HG03460 (cell line): ENCODE results near the gene H2BK1.

Experiments used
- ATAC-seq: cut with Tn5 transposase; IDR thresholded peaks from one replicate; pipeline ENCODE4 v1.9.1; 2021; ENCODE audit not compliant: unreplicated experiment

The H2BK1 gene

GRCh38 chr7:151205730-151206129 is 4.6 kb downstream of the H2BK1 start:
- no peak for ATAC-seq

- ATAC-seq, result no peak
Measured at GRCh38 chr7:151204383-151205032, 5.8 kb downstream of the H2BK1 start.

GRCh38 chr7:151202836-151203235 is 7.5 kb downstream of the H2BK1 start:
- no peak for ATAC-seq

GRCh38 chr7:151201751-151202150 is 8.5 kb downstream of the H2BK1 start:
- no peak for ATAC-seq

- ATAC-seq, result no peak
Measured at GRCh38 chr7:151201344-151201743, 8.9 kb downstream of the H2BK1 start.

GRCh38 chr7:151198945-151199848 is 11.1 kb downstream of the H2BK1 start:
- ATAC-seq, result no peak

- no peak for ATAC-seq
Measured at GRCh38 chr7:151197932-151198331, 12.4 kb downstream of the H2BK1 start.

- no peak for ATAC-seq
Measured at GRCh38 chr7:151195616-151196450, 14.5 kb downstream of the H2BK1 start.

GRCh38 chr7:151194188-151194587 is 16.1 kb downstream of the H2BK1 start:
- no peak for ATAC-seq

- no peak for ATAC-seq
Measured at GRCh38 chr7:151193203-151193978, 16.9 kb downstream of the H2BK1 start.

GRCh38 chr7:151192002-151192539 is 18.2 kb downstream of the H2BK1 start:
- ATAC-seq, result no peak

- no peak for ATAC-seq
Measured at GRCh38 chr7:151191544-151191943, 18.7 kb downstream of the H2BK1 start.

- no peak for ATAC-seq
Measured at GRCh38 chr7:151189038-151189437, 21.2 kb downstream of the H2BK1 start.

- ATAC-seq, result no peak
Measured at GRCh38 chr7:151188252-151188542, 22.1 kb downstream of the H2BK1 start.

- ATAC-seq, result no peak
Measured at GRCh38 chr7:151187409-151188251, 22.7 kb downstream of the H2BK1 start.

GRCh38 chr7:151186640-151187408 is 23.5 kb downstream of the H2BK1 start, which contains the start of gene ASB10:
Gene ASB10, minus strand, starts transcription at chr7:151187250. Its CDS starts 120 bp downstream, at chr7:151187130.
- ATAC-seq, result no peak

- ATAC-seq, result no peak
Measured at GRCh38 chr7:151185762-151186639, 24.3 kb downstream of the H2BK1 start.

GRCh38 chr7:151181011-151181431 is 29.3 kb downstream of the H2BK1 start:
- no peak for ATAC-seq
